HG02852 (cell line): Measurements from ENCODE around the gene CACNA1D.
"Not testable (repeated sequence)": the region's sequence is repeated elsewhere in the genome, so short reads cannot be mapped to it uniquely, and the experiment has no call there.

Experiments
- ATAC-seq: cut with Tn5 transposase; IDR thresholded peaks from one replicate; pipeline ENCODE4 v1.9.1; 2021; ENCODE audit warnings: mild to moderate bottlenecking, moderate library complexity; ENCODE audit not compliant: unreplicated experiment

The CACNA1D gene

DNA sequence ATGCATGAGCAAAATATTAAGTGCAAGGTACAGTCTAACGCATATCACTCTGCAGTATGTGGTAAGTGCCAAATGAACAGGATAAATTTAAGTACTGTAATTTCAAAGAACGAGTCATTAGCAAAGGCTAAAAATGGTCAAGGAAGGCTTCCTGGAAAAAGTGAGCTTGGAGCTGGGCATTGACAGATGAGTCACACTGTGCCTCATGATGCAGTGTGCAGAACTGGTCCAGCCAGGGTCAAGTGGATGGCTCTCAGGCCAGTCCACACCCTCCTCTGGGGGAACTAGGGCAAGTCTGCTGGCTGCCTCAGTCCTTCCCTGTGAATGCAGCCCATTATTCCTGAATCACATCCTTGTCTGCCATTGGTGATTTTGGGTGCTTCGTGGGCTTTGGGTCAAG, 76.3 kb downstream of the CACNA1D start:
- no peak for ATAC-seq

GRCh38 chr3:53571264-53571663, 76.9 kb downstream of the CACNA1D start:
- no peak for ATAC-seq

- ATAC-seq: not testable (repeated sequence)
Observed at GRCh38 chr3:53572184-53572583, 77.8 kb downstream of the CACNA1D start.

GRCh38 chr3:53577506-53577905, 83.1 kb downstream of the CACNA1D start:
- no peak for ATAC-seq

- no peak for ATAC-seq
Observed at GRCh38 chr3:53579636-53580035, 85.2 kb downstream of the CACNA1D start.

- no peak for ATAC-seq
Observed at GRCh38 chr3:53581671-53582070, 87.3 kb downstream of the CACNA1D start.

GRCh38 chr3:53583161-53583690, 88.8 kb downstream of the CACNA1D start:
- no peak for ATAC-seq

- ATAC-seq: no peak
Observed at GRCh38 chr3:53585049-53585448, 90.6 kb downstream of the CACNA1D start.

DNA sequence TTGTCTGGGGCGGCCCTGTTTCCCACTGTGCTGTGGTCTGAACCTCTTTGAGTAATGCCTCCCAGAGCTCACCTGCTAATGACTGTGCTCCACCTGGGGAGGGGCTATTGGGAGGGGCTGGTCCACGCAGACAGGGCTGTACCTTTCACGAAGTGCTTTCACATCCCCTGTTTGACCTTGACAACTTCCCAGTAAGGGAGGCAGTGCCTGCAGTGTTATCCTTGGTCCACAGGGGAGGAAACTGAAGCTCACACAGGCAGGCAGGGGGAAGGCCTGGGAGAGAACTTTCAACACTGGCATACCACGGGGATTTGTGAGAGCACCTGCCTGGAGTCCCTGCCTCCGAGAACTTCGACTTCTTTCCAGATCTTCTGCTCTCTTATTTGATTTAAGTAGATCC, 91.2 kb downstream of the CACNA1D start:
- no peak for ATAC-seq

DNA sequence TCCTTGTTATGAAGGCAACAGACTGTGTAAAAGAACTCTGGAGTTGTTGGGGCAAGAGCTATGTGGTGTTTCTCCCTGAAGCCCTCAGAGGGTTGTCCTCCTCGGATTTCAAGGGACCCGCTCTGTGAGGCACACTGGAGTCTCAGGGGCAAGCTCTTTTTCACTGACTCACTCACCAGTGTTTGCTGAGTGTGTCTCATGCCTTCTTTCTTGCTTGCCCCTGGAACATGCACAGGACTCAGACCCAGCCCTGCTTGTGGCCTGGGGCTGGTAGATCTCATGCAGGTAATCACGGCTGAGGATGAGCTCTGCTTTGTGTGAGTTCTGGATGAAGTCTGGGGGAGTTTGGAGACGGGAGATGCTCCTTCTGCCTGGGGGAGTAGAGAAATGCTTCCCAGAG, 93.7 kb downstream of the CACNA1D start:
- no peak for ATAC-seq

GRCh38 chr3:53589201-53589600, 94.8 kb downstream of the CACNA1D start:
- ATAC-seq: no peak

GRCh38 chr3:53589806-53590205, 95.4 kb downstream of the CACNA1D start:
- ATAC-seq: no peak

DNA sequence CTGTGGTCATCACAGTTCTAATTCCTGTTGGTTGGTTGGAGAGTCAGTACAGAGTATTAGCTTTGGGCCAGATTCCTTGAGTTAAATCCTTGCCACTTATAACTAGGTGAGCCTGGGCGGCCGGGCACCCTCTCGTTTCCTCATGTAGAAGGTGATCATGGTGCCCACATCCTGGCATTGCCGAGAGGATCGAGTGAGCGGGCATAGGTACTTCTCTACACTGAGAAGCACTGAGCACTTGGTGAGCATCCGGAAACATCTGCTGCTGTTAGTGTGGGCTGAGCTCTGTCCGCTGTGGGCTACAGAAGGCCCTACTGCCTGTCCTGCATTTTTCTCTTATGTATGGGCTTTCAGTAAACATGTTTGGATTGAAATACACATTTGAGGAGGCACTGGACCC, 96.2 kb downstream of the CACNA1D start:
- ATAC-seq: no peak

DNA sequence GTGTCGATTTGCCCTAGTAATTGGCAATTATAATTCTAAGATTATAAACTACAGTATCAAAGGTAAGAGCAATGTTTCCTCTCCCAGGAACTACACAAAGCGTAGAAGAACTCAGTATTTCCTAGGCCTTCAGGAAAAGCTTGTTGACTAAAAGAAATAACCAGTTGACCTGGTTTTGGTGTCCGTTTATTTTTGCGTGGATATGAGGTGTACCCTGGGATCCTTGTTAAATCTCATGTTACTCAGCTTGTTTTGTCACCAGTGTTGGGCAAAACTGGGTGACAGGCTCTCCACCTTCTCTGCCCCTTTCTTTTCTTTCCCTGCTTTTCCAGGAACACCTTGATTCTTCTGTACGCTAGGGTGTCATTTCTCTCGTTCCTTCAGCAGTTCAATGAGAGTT, 97.2 kb downstream of the CACNA1D start:
- ATAC-seq: no peak

- no peak for ATAC-seq
Observed at GRCh38 chr3:53592862-53593261, 98.5 kb downstream of the CACNA1D start.

- ATAC-seq: no peak
Observed at GRCh38 chr3:53593611-53594010, 99.2 kb downstream of the CACNA1D start.

DNA sequence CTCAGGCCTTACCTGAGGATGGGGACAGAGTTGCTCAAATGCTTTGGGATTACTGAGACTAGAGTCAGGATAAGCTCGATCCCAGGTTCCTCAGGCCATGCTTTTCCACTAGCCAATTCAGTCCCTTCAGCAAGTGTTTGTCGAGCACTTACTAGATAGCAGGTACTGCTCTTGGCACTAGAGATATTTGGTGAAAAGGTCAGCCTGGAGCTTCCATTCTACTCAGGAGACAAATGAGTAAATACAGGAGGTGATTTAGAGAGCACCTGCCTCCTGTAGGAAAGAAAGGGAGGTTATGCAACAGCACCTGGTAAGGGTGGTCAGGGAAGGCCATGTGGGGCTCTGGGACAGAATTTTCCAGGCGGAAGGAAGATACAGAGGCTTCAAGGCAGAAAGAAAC, 99.9 kb downstream of the CACNA1D start:
- ATAC-seq: no peak

GRCh38 chr3:53595660-53596059, 101.2 kb downstream of the CACNA1D start:
- ATAC-seq: no peak

DNA sequence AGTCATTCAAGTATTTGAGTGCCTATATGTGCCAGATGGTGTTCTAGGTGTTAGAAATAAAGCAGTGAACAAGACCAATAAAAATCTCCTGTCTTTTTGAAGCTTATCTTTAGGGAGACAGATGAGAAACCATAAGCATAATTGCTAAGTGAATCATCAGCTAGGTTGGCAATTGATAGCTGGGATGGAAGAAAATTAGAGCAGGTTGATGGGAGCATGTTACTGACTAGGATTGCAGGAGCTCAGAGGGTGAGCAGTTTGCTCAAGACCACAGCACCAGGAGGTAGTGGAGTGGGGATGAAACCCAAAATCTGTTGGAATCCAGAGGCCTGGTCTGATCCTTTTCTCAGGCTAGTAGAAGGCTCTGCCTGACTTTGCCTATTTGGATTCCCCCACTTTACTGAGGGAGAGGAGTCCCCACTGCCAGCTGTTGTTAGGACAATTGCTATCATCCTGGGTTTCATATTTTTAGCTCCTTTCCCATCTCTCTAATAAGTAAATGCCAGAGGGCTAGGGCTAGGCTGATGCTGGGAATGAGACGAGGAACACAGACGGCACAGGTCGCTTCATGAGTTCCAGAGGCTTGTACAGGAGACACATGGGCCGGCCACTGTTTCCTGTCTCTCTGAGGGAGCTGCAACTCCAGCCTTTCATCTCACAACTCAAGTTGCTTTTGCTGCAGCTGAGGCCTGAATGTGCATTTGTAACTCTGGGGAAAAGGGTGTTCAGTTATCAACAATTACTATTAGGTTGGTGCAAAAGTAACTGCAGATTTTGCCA, 102.9 kb downstream of the CACNA1D start:
- no peak for ATAC-seq

GRCh38 chr3:53599771-53600170, 105.4 kb downstream of the CACNA1D start:
- ATAC-seq: no peak

DNA sequence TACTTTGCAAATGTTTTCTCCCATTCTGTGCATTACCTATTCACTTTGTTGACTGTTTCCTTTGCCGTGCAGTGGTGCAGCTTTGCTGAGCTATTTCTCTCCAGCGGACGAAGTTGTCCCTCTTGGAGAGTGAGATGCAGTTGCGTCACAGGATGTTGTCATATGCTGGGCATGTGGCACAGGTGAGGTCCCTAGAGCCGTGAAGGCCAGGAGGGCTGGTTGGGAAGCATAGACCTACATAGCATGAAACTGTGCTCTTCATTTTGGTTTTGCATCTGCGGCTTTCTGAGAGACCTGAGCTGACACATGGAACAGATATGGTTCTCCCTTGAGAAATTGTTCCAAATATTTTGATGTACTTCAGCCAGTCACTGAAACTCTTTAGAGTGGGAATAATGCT, 108.5 kb downstream of the CACNA1D start:
- no peak for ATAC-seq

GRCh38 chr3:53604232-53604631, 109.8 kb downstream of the CACNA1D start:
- no peak for ATAC-seq

GRCh38 chr3:53606793-53607192, 112.4 kb downstream of the CACNA1D start:
- no peak for ATAC-seq
